Measurements from ENCODE around the gene BCR.

BCR gene

GRCh38 chr22:23225724-23226496 lies 45.6 kb downstream of the BCR start:
- peak overlapping the region; percentile 98 for H3K27ac ChIP-seq
- peak; percentile 34 for DNase-seq (ENCODE audit: low read depth, low spot score)

DNA sequence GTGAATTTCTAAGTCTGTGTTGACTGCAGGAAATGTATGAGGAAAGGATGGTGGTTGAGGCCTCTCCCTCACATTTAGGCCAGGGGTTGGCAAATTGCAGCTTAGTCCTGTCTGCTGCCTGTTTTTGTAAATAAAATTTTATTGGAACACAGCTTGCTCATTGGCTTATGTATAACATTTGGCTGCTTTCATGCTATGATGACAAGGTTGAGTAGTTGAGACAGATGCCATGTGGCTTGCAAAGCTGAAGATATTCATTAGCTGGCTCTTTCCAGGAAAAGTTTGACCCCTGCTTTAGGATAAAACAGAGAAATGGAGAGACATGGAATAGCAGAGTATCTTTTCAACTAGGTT lies 46.2 kb downstream of the BCR start:
- DNase-seq (ENCODE audit: low read depth, low spot score), result no peak
- H3K27ac ChIP-seq, result peak overlapping the region; percentile 98

- peak overlapping the region; percentile 98 for H3K27ac ChIP-seq
- no peak for DNase-seq (ENCODE audit: low read depth, low spot score)
Measured at GRCh38 chr22:23227380-23227779, 47.1 kb downstream of the BCR start.

DNA sequence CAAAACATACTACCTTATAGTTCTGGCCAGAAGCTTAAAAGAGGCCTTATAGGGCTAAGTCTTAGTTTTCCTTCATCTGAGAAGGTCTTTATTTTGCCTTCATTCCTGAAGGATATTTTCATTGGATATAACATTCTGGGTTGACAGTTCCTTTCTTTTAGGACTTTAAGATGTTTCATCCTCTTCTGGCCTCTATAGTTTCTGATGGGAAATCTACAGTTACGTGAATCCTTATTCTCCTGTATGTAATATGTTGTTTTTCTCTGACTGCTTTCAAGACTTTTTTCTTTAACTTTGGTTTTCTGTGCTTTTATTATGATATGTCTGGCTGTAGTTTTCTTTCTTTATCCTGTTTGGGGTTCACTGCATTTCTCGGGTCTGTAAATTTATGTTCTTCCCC lies 48.2 kb downstream of the BCR start:
- no peak for DNase-seq (ENCODE audit: low read depth, low spot score)
- H3K27ac ChIP-seq, result no peak overlapping the region

- no peak for DNase-seq (ENCODE audit: low read depth, low spot score)
- no peak overlapping the region for H3K27ac ChIP-seq
Measured at GRCh38 chr22:23229646-23230045, 49.3 kb downstream of the BCR start.

DNA sequence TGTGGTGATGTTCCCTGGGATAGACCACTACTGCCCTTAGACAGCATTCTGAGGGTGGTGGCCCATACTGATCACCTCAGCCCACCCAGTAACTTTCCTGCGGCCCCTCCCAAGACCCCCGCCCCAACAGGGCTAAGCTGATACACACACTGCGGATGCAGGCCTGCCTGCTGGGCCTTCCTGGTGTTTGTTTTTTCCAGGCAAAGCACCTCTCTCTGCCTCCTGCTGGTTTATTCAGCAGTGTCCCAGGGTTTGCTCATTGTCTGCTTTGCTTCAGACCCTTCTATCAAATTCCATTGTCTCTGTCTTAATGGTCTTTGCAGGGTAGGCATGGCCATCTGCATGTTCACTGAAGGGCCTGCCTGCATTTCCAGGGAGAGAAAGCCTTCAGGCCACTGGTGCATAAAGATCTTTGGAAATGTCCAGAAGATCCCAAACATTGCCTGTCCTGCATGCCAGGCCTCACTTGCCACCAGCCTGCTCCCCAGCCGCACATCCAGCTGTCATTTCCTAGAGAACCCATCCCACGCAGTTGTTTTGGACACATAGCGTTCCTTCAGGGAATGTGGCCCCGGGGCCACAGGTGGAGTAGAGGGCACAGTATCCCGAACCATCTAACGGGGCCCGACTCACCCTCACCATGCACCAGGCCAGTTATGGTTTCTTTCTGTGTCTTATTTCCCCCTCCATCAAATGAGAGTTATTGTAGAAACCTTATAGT lies 50.2 kb downstream of the BCR start:
- H3K27ac ChIP-seq, result no peak overlapping the region
- no peak for DNase-seq (ENCODE audit: low read depth, low spot score)

DNA sequence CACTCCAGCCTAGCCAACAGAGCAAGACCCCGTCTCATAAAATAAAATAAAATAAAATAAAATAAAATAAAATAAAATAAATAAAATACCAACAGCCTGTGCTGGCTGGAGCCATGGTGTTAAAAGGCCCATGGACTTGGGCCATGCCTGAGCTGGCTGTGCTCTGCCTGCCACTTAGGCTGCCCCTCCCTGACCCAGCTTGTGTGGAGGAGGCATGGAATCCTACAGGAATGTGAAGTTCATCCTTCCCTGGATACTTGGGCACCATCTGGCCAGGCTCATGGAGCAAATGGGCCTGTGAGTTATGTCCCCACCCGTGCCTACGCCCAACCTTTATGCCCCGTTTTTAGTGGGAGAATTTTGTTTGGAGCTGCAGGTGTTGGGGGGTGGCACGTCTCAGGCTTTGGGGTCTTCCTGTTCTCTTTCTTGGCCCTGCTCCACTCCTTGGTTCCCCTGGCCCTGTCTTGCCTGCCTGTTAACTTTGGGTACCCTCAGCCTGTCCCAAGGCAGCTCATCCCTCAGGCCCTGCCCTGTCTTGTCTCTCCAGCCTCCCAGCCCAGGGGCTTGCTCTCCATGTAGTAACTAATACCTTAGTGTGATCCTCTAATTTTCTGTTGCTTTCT lies 51.3 kb downstream of the BCR start:
- no peak for DNase-seq (ENCODE audit: low read depth, low spot score)
- no peak overlapping the region for H3K27ac ChIP-seq

- no peak overlapping the region for H3K27ac ChIP-seq
- DNase-seq (ENCODE audit: low read depth, low spot score), result no peak
Measured at GRCh38 chr22:23232094-23232905, 52.0 kb downstream of the BCR start.

- DNase-seq (ENCODE audit: low read depth, low spot score), result no peak
- H3K27ac ChIP-seq, result no peak overlapping the region
Measured at GRCh38 chr22:23233084-23233531, 52.8 kb downstream of the BCR start.

DNA sequence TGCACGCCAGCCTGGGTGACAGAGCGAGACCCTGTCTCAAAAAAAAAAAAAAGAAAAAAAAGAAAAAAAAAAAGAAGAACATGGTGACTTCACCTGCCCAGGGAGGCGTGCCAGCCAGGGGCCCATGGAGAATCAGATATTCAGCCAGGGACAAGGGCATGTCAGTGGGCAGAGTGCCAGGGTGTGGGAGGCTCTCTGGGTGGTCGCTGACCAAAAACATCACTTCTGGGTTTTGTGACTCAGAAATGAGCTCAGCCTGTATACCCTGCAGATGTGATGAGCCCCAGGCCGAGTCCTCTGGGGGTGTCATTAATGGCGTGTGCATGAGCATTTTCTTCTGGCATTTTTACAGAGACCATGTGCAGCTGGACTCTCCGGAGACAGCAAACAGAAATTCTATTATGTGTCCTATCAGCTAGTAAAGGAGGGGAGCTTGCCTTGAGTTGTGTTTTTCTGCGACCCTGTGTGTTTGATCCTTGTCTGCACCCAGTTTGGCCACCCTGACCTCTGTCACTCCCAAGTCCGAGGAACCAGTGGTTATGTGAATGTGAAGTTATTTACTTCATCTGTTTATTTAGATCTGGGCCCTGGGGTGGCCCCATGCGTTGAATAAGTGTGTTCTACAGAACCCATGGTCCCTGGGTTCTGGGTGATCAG lies 53.6 kb downstream of the BCR start:
- no peak for DNase-seq (ENCODE audit: low read depth, low spot score)
- H3K27ac ChIP-seq, result no peak overlapping the region

DNA sequence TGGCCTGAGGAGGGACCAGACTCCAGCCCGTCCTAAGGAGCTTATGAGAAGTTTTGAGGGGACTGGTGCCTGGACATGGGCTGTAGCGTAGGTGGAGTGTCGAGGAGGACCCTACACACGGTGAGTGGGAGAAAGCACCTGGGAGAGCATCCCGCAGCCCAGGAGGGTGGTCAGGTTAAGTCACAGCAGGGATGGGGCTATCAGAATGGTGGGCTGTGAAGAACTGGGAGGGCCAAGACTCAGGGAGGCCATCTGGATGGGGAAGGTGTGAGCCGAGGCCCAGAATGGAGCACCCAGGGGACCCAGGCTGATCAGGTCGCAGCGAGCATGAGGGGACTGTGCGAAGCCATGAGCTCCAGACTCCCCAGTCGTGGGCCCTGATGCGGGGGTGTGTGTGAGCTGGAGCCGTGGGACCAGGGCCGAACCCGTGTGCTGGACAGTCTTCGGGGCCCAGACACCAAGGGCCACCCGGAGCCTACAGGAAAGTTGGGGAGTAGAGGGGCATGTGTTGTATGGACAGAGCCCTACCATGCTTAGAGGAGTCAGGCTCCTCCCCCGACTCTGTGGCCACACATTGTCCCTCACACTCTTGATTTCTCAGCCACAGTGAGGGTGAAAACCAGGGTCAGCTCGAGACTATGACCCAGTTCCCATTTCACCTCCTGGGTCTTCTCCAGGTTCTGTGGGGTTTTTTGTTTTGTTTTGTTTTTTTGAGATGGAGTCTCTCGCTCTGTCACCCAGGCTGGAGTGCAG lies 54.3 kb downstream of the BCR start:
- H3K27ac ChIP-seq, result no peak overlapping the region
- DNase-seq (ENCODE audit: low read depth, low spot score), result no peak

- no peak for DNase-seq (ENCODE audit: low read depth, low spot score)
- no peak overlapping the region for H3K27ac ChIP-seq
Measured at GRCh38 chr22:23235425-23235824, 55.1 kb downstream of the BCR start.

DNA sequence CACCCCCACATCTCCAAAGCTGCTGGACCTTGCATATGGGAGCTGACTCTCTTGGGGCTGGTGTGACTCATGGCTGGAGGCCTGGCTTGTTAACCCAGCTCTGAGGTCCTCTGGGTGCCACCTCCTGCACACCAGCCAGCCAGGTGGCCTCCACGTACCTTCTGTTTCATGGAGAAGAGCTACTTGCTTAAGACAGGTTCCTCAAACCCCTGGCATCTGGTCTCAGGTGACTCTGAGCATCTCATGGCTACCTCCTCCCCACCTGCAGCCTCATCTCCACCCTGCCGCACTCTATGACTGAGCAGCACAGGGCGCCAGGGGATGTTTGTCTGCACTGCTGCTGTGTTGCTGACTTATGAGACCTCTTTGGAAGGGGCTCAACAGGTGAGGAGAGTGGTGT lies 55.7 kb downstream of the BCR start:
- no peak overlapping the region for H3K27ac ChIP-seq
- DNase-seq (ENCODE audit: low read depth, low spot score), result no peak

- no peak for DNase-seq (ENCODE audit: low read depth, low spot score)
Measured at GRCh38 chr22:23236440-23237184, 56.3 kb downstream of the BCR start.

DNA sequence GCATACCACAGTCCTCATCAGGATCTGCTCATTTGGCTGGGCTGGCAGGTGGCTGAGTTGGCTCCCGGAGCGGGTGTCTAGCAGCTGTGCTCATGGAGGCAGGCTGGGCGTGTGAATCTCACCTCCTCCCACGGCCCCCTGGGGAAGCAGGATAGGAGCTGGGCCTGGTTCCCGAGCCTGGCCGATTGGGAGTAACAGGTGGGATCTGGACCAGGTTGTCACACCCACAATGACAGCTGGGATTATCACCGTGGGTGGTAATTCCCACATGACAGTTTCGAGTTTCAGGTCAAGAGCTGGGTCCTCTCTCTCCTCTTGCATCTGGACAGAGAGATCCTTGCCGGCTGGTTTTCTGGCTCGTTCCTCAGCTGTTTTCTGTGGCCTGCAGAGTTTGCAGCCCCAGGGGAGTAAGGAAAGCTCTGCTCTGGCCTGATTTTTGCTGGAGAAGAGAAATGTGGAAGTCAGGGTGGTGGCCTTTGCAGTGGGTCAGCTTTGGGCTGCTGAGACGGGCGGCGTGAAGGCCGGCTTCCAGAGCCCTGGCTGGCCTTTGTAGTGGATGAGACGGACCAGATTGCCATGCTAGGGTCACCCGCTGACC lies 57.0 kb downstream of the BCR start:
- no peak overlapping the region for H3K27ac ChIP-seq
- DNase-seq (ENCODE audit: low read depth, low spot score), result no peak

More at GRCh38 chr22:23236440-23237184, 56.3 kb downstream of the BCR start:
- H3K27ac ChIP-seq, result no peak overlapping the region

GRCh38 chr22:23237841-23238240 lies 57.5 kb downstream of the BCR start:
- DNase-seq (ENCODE audit: low read depth, low spot score), result no peak
- no peak overlapping the region for H3K27ac ChIP-seq

GRCh38 chr22:23238707-23239106 lies 58.4 kb downstream of the BCR start:
- H3K27ac ChIP-seq, result no peak overlapping the region
- no peak for DNase-seq (ENCODE audit: low read depth, low spot score)

DNA sequence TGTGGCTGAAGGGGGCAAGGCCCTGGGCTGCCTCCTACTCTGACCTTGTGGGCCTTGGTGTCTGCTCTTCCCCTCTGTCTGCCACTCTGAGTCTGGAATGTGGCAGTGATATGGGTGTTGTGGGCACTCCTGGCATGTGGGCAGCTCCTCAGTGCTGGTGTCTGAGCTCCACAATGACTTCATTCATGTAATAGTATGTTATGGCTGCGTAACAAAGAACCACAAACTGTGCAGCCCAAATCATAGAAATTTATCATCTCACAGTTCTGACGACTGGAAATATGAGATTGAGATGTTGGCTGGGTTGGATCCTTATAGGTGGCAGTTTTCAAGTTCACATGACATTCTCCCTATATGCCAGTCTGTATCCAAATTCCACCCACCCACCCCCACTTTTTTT lies 59.1 kb downstream of the BCR start:
- H3K27ac ChIP-seq, result no peak overlapping the region

More for the DNA sequence above, 59.1 kb downstream of the BCR start:
- DNase-seq (ENCODE audit: low read depth, low spot score), result no peak
